Suprapubic skin (tissue), 4 donors: ENCODE data around the gene SLC25A43. TPM values are rescaled to one million over a fixed set of nuclear protein-coding genes. Genes with fewer than 3 reads are reported as not detected.

Experiments
- DNase-seq, 2 donors: peaks; one replicate each; pipeline ENCODE4 v3.0.0-alpha.2; 2019; ENCODE audit warnings: low spot score in 2 of 2
- H3K27ac ChIP-seq: fragments of 200-600 bp; sonication (generic); one replicate; pipeline ENCODE4 v1.5.1; 2019
- H3K27me3 ChIP-seq: fragments of 200-600 bp; sonication (generic); one replicate; pipeline ENCODE4 v1.5.1; 2019
- H3K36me3 ChIP-seq: fragments of 200-600 bp; sonication (generic); one replicate; pipeline ENCODE4 v1.5.1; 2019
- H3K4me1 ChIP-seq: fragments of 200-600 bp; sonication (generic); one replicate; pipeline ENCODE4 v1.5.1; 2019
- H3K4me3 ChIP-seq: fragments of 200-600 bp; sonication (generic); one replicate; pipeline ENCODE4 v1.5.1; 2019; ENCODE audit warnings: mild to moderate bottlenecking
- H3K9me3 ChIP-seq: fragments of 200-600 bp; sonication (generic); one replicate; pipeline ENCODE4 v1.5.1; 2019
- CTCF ChIP-seq, 2 donors: fragments of 200-600 bp in 1 of 2; fragments of 450-650 bp in 1 of 2; sonication (generic) in 1 of 2; IDR thresholded peaks; one replicate each; pipeline ENCODE4 v1.5.1; 2016 to 2019; ENCODE audit warnings: antibody characterized with exemption in 2 of 2, mild to moderate bottlenecking in 1 of 2, moderate library complexity in 1 of 2
- EP300 ChIP-seq: sonication (generic); formaldehyde crosslinking; IDR thresholded peaks from one replicate; pipeline ENCODE4 v1.6.1; 2017; ENCODE audit warnings: antibody characterized with exemption
- POLR2A ChIP-seq, 2 donors: fragments of 450-650 bp; IDR thresholded peaks; one replicate each; pipeline ENCODE4 v1.6.1; 2017; ENCODE audit warnings: antibody characterized with exemption in 2 of 2, mild to moderate bottlenecking in 2 of 2, moderate library complexity in 2 of 2
- POLR2AphosphoS5 ChIP-seq, 3 donors: sonication (generic); formaldehyde crosslinking; IDR thresholded peaks; one replicate each; pipeline ENCODE4 v1.6.1; 2017; ENCODE audit warnings: antibody characterized with exemption in 3 of 3
- WGBS: methylation state at CpG from one replicate; pipeline ENCODE4 v1.1.5; 2018; 5-methylcytosine and 5-hydroxymethylcytosine counted together
- total RNA-seq, 4 donors: library from RNA; depleted of rRNA; stranded (reverse); fragments of >200 nt; gene quantifications; one replicate each; pipeline ENCODE4 v1.1.0, GENCODE V29; 2016

Gene SLC25A43
- total RNA-seq, 4 donors from 2014 or later, result 17.9 to 33.0 (median 29.9) TPM

GRCh38 chrX:119459181-119459580, 60.0 kb downstream of the SLC25A43 start:
- no peaks in the 10 kb centered on the region for H3K36me3 ChIP-seq
- WGBS, result 80% methylated on average over 4 of the region's 4 CpGs
- no peaks in the 10 kb centered on the region for H3K9me3 ChIP-seq
- H3K27ac ChIP-seq, result no peak overlapping the region
- no peak for DNase-seq
- H3K27me3 ChIP-seq, result no peaks in the 10 kb centered on the region
- no peak for TF ChIP-seq POLR2AphosphoS5 (IDR thresholded peaks at IDR 0.05)
- TF ChIP-seq EP300, result no peak
- no peak for TF ChIP-seq POLR2A (IDR thresholded peaks at IDR 0.05)
- no peak for TF ChIP-seq CTCF (IDR thresholded peaks at IDR 0.05)
- no peak overlapping the region for H3K4me3 ChIP-seq
- no peaks in the 10 kb centered on the region for H3K4me1 ChIP-seq

- Histone ChIP-seq H3K27ac (no peak overlapping the region), H3K4me1 (peaks cover 4% of the 10 kb centered on the region), H3K9me3 (no peaks in the 10 kb centered on the region), H3K36me3 (peaks cover 7% of the 10 kb centered on the region), H3K27me3 (no peaks in the 10 kb centered on the region), H3K4me3 (no peak overlapping the region)
- no peak for DNase-seq
- TF ChIP-seq EP300, result no peak
- no peak for TF ChIP-seq POLR2A (IDR thresholded peaks at IDR 0.05)
- TF ChIP-seq CTCF (IDR thresholded peaks at IDR 0.05), result no peak
- TF ChIP-seq POLR2AphosphoS5 (IDR thresholded peaks at IDR 0.05), result no peak
- 96% methylated on average over 3 of the region's 3 CpGs for WGBS
These were observed 66.4 kb downstream of the SLC25A43 start for GRCh38 chrX:119465555-119465954.

- Histone ChIP-seq H3K27me3 (no peaks in the 10 kb centered on the region), H3K36me3 (peaks cover 16% of the 10 kb centered on the region), H3K27ac (no peak overlapping the region), H3K4me3 (no peak overlapping the region), H3K9me3 (no peaks in the 10 kb centered on the region), H3K4me1 (peaks cover 4% of the 10 kb centered on the region)
- TF ChIP-seq POLR2AphosphoS5 (IDR thresholded peaks at IDR 0.05), result no peak
- no peak for TF ChIP-seq CTCF (IDR thresholded peaks at IDR 0.05)
- TF ChIP-seq POLR2A (IDR thresholded peaks at IDR 0.05), result no peak
- no peak for TF ChIP-seq EP300
- 82% methylated on average over 3 of the region's 3 CpGs for WGBS
- no peak for DNase-seq
These were observed 67.8 kb downstream of the SLC25A43 start for GRCh38 chrX:119466970-119467369.

GRCh38 chrX:119467433-119467832, 68.3 kb downstream of the SLC25A43 start:
- H3K4me1 ChIP-seq, result peaks cover 4% of the 10 kb centered on the region
- no peaks in the 10 kb centered on the region for H3K27me3 ChIP-seq
- H3K9me3 ChIP-seq, result no peaks in the 10 kb centered on the region
- 76% methylated on average over 6 of the region's 6 CpGs for WGBS
- no peak for DNase-seq
- peaks cover 16% of the 10 kb centered on the region for H3K36me3 ChIP-seq
- TF ChIP-seq CTCF (IDR thresholded peaks at IDR 0.05) (no peak), POLR2AphosphoS5 (IDR thresholded peaks at IDR 0.05) (no peak), POLR2A (IDR thresholded peaks at IDR 0.05) (no peak), EP300 (no peak)
- H3K4me3 ChIP-seq, result peak overlapping the region; percentile 79
- H3K27ac ChIP-seq, result no peak overlapping the region

- Histone ChIP-seq H3K36me3 (peaks cover 16% of the 10 kb centered on the region), H3K27ac (peak within 1 kb of the TSS; percentile 96)
These were observed 68.9 kb downstream of the SLC25A43 start, which contains the start of gene SLC25A5 for GRCh38 chrX:119467842-119468550. SLC25A5 (plus strand) TSS chrX:119468444; CDS start chrX:119468516, 72 bp downstream.

More at GRCh38 chrX:119467842-119468550, 68.9 kb downstream of the SLC25A43 start, which contains the start of gene SLC25A5:
- no peaks in the 10 kb centered on the region for H3K27me3 ChIP-seq
- peaks cover 4% of the 10 kb centered on the region for H3K4me1 ChIP-seq
- 45% methylated on average over 38 of the region's 46 CpGs for WGBS
- no peaks in the 10 kb centered on the region for H3K9me3 ChIP-seq
- peak; percentile 82 to 85 for DNase-seq
- TF ChIP-seq EP300 (no peak), POLR2AphosphoS5 (IDR thresholded peaks at IDR 0.05) (peak; percentile 46 to 78 (median 65)), CTCF (IDR thresholded peaks at IDR 0.05) (no peak), POLR2A (IDR thresholded peaks at IDR 0.05) (peak; percentile 52 to 88)
- H3K4me3 ChIP-seq, result peak within 1 kb of the TSS; percentile 79
